Activated naive CD8-positive, alpha-beta T cell (primary cell): ENCODE data around the gene SH2D6.

ENCODE experiments used
- H3K27ac Mint-ChIP-seq: one replicate; pipeline ENCODE4 v1.8.0; 2021; ENCODE audit warnings: mixed read lengths
- H3K27me3 Mint-ChIP-seq: one replicate; pipeline ENCODE4 v1.8.0; 2021; ENCODE audit warnings: mixed read lengths
- H3K36me3 Mint-ChIP-seq: one replicate; pipeline ENCODE4 v1.8.0; 2021; ENCODE audit warnings: mixed read lengths
- H3K4me1 Mint-ChIP-seq: one replicate; pipeline ENCODE4 v1.8.0; 2021; ENCODE audit warnings: low read depth, mixed read lengths
- H3K4me3 Mint-ChIP-seq: one replicate; pipeline ENCODE4 v1.8.0; 2021; ENCODE audit warnings: mild to moderate bottlenecking, mixed read lengths
- H3K9me3 Mint-ChIP-seq: one replicate; pipeline ENCODE4 v1.8.0; 2021; ENCODE audit warnings: low read depth, mixed read lengths

The SH2D6 gene

GRCh38 chr2:85455552-85456090, 37.1 kb downstream of the SH2D6 start:
- no peaks in the 10 kb centered on the region for H3K36me3 Mint-ChIP-seq
- no peaks in the 10 kb centered on the region for H3K27me3 Mint-ChIP-seq
- no peak overlapping the region for H3K4me3 Mint-ChIP-seq
- H3K4me1 Mint-ChIP-seq: no peaks in the 10 kb centered on the region
- no peak overlapping the region for H3K27ac Mint-ChIP-seq
- no peaks in the 10 kb centered on the region for H3K9me3 Mint-ChIP-seq

- Mint-ChIP-seq H3K27me3 (no peaks in the 10 kb centered on the region), H3K4me3 (no peak overlapping the region), H3K36me3 (no peaks in the 10 kb centered on the region), H3K4me1 (no peaks in the 10 kb centered on the region), H3K9me3 (no peaks in the 10 kb centered on the region), H3K27ac (no peak overlapping the region)
Measured at GRCh38 chr2:85457043-85457442, 38.5 kb downstream of the SH2D6 start.

GRCh38 chr2:85457877-85458316, 39.4 kb downstream of the SH2D6 start:
- Mint-ChIP-seq H3K4me3 (no peak overlapping the region), H3K9me3 (no peaks in the 10 kb centered on the region), H3K27ac (no peak overlapping the region), H3K36me3 (no peaks in the 10 kb centered on the region), H3K4me1 (no peaks in the 10 kb centered on the region), H3K27me3 (no peaks in the 10 kb centered on the region)

- Mint-ChIP-seq H3K27ac (no peak overlapping the region), H3K36me3 (no peaks in the 10 kb centered on the region), H3K4me3 (no peak overlapping the region), H3K4me1 (no peaks in the 10 kb centered on the region), H3K27me3 (no peaks in the 10 kb centered on the region), H3K9me3 (no peaks in the 10 kb centered on the region)
Measured at GRCh38 chr2:85458601-85459563, 40.4 kb downstream of the SH2D6 start.

GRCh38 chr2:85459771-85460170, 41.3 kb downstream of the SH2D6 start:
- no peaks in the 10 kb centered on the region for H3K9me3 Mint-ChIP-seq

GRCh38 chr2:85462322-85462721, 43.8 kb downstream of the SH2D6 start:
- no peaks in the 10 kb centered on the region for H3K36me3 Mint-ChIP-seq
- no peaks in the 10 kb centered on the region for H3K4me1 Mint-ChIP-seq
- no peak overlapping the region for H3K4me3 Mint-ChIP-seq
- H3K27me3 Mint-ChIP-seq: no peaks in the 10 kb centered on the region
- H3K9me3 Mint-ChIP-seq: no peaks in the 10 kb centered on the region
- no peak overlapping the region for H3K27ac Mint-ChIP-seq

More at GRCh38 chr2:85459771-85460170, 41.3 kb downstream of the SH2D6 start:
- Mint-ChIP-seq H3K27me3 (no peaks in the 10 kb centered on the region), H3K4me3 (no peak overlapping the region), H3K36me3 (no peaks in the 10 kb centered on the region), H3K27ac (no peak overlapping the region), H3K4me1 (no peaks in the 10 kb centered on the region)

- Mint-ChIP-seq H3K36me3 (no peaks in the 10 kb centered on the region), H3K4me3 (no peak overlapping the region), H3K27me3 (no peaks in the 10 kb centered on the region), H3K9me3 (no peaks in the 10 kb centered on the region), H3K4me1 (peaks cover 5% of the 10 kb centered on the region), H3K27ac (no peak overlapping the region)
Measured at GRCh38 chr2:85468096-85468703, 49.7 kb downstream of the SH2D6 start.

- peaks cover 5% of the 10 kb centered on the region for H3K4me1 Mint-ChIP-seq
- H3K4me3 Mint-ChIP-seq: no peak overlapping the region
- no peaks in the 10 kb centered on the region for H3K36me3 Mint-ChIP-seq
- no peaks in the 10 kb centered on the region for H3K27me3 Mint-ChIP-seq
- no peak overlapping the region for H3K27ac Mint-ChIP-seq
- no peaks in the 10 kb centered on the region for H3K9me3 Mint-ChIP-seq
Measured at GRCh38 chr2:85468704-85469349, 50.3 kb downstream of the SH2D6 start.

- H3K36me3 Mint-ChIP-seq: no peaks in the 10 kb centered on the region
- H3K9me3 Mint-ChIP-seq: no peaks in the 10 kb centered on the region
- H3K27ac Mint-ChIP-seq: no peak overlapping the region
- H3K4me1 Mint-ChIP-seq: peaks cover 5% of the 10 kb centered on the region
- no peak overlapping the region for H3K4me3 Mint-ChIP-seq
- no peaks in the 10 kb centered on the region for H3K27me3 Mint-ChIP-seq
Measured at GRCh38 chr2:85470850-85471800, 52.6 kb downstream of the SH2D6 start.

- H3K9me3 Mint-ChIP-seq: no peaks in the 10 kb centered on the region
- no peak overlapping the region for H3K4me3 Mint-ChIP-seq
- H3K27me3 Mint-ChIP-seq: no peaks in the 10 kb centered on the region
- no peaks in the 10 kb centered on the region for H3K36me3 Mint-ChIP-seq
- no peak overlapping the region for H3K27ac Mint-ChIP-seq
- H3K4me1 Mint-ChIP-seq: peaks cover 5% of the 10 kb centered on the region
Measured at GRCh38 chr2:85472261-85472660, 53.7 kb downstream of the SH2D6 start.

GRCh38 chr2:85475799-85476490, 57.4 kb downstream of the SH2D6 start:
- H3K36me3 Mint-ChIP-seq: no peaks in the 10 kb centered on the region
- no peak overlapping the region for H3K27ac Mint-ChIP-seq
- H3K4me3 Mint-ChIP-seq: no peak overlapping the region
- no peaks in the 10 kb centered on the region for H3K4me1 Mint-ChIP-seq
- H3K9me3 Mint-ChIP-seq: no peaks in the 10 kb centered on the region
- H3K27me3 Mint-ChIP-seq: no peaks in the 10 kb centered on the region

- Mint-ChIP-seq H3K4me3 (no peak overlapping the region), H3K27me3 (no peaks in the 10 kb centered on the region), H3K4me1 (no peaks in the 10 kb centered on the region), H3K9me3 (no peaks in the 10 kb centered on the region), H3K27ac (no peak overlapping the region), H3K36me3 (no peaks in the 10 kb centered on the region)
Measured at GRCh38 chr2:85476624-85477023, 58.1 kb downstream of the SH2D6 start.

- no peaks in the 10 kb centered on the region for H3K4me1 Mint-ChIP-seq
- H3K4me3 Mint-ChIP-seq: no peak overlapping the region
- H3K27ac Mint-ChIP-seq: no peak overlapping the region
- no peaks in the 10 kb centered on the region for H3K27me3 Mint-ChIP-seq
- H3K36me3 Mint-ChIP-seq: no peaks in the 10 kb centered on the region
- no peaks in the 10 kb centered on the region for H3K9me3 Mint-ChIP-seq
Measured at GRCh38 chr2:85477884-85478283, 59.4 kb downstream of the SH2D6 start.
